ENCODE results near the gene CCDC188.

GRCh38 chr22:20127869-20128618 lies 22.8 kb downstream of the CCDC188 start:
- TF ChIP-seq IRF2 (CRISPR knock-in tag; IDR thresholded peaks at IDR 0.05; ENCODE audit: borderline replicate concordance, low read depth), result no peak
- TF ChIP-seq, protein P1, sequence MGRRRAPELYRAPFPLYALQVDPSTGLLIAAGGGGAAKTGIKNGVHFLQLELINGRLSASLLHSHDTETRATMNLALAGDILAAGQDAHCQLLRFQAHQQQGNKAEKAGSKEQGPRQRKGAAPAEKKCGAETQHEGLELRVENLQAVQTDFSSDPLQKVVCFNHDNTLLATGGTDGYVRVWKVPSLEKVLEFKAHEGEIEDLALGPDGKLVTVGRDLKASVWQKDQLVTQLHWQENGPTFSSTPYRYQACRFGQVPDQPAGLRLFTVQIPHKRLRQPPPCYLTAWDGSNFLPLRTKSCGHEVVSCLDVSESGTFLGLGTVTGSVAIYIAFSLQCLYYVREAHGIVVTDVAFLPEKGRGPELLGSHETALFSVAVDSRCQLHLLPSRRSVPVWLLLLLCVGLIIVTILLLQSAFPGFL (CRISPR knock-in tag; IDR thresholded peaks at IDR 0.05; ENCODE audit: borderline replicate concordance), result no peak
- TF ChIP-seq, protein P2, sequence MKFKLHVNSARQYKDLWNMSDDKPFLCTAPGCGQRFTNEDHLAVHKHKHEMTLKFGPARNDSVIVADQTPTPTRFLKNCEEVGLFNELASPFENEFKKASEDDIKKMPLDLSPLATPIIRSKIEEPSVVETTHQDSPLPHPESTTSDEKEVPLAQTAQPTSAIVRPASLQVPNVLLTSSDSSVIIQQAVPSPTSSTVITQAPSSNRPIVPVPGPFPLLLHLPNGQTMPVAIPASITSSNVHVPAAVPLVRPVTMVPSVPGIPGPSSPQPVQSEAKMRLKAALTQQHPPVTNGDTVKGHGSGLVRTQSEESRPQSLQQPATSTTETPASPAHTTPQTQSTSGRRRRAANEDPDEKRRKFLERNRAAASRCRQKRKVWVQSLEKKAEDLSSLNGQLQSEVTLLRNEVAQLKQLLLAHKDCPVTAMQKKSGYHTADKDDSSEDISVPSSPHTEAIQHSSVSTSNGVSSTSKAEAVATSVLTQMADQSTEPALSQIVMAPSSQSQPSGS (CRISPR knock-in tag; IDR thresholded peaks at IDR 0.05; ENCODE audit: borderline replicate concordance, low read depth), result no peak

All from WTC11 (cell line).